ENCODE results near the gene GMCL2. TPM values are rescaled to one million over a fixed set of nuclear protein-coding genes. Genes with fewer than 3 reads are reported as not detected.

GMCL2 gene
- total RNA-seq, 2 donors from 2014 or later: not detected

- no peak overlapping the region for H3K4me3 Mint-ChIP-seq
- DNase-seq (ENCODE audit: low spot score) (no peak), ATAC-seq (peak; percentile 69 to 76)
- H3K27me3 Mint-ChIP-seq: no peaks in the 10 kb centered on the region
- peaks cover 9 to 18% of the 10 kb centered on the region in 2 donors for H3K4me1 Mint-ChIP-seq (ENCODE audit: low read depth in 2 of 2)
- no peaks in the 10 kb centered on the region for H3K9me3 Mint-ChIP-seq
- H3K36me3 Mint-ChIP-seq: peaks cover 16% of the 10 kb centered on the region
- H3K27ac Mint-ChIP-seq: no peak overlapping the region
Observed at GRCh38 chr5:178145965-178146820, 41.0 kb downstream of the GMCL2 start.

GRCh38 chr5:178143901-178144300 is 43.3 kb downstream of the GMCL2 start:
- no peak for ATAC-seq
- H3K4me3 Mint-ChIP-seq: no peak overlapping the region
- H3K9me3 Mint-ChIP-seq: no peaks in the 10 kb centered on the region
- peaks cover 0 to 8% of the 10 kb centered on the region in 2 donors for H3K4me1 Mint-ChIP-seq (ENCODE audit: low read depth in 2 of 2)
- H3K36me3 Mint-ChIP-seq: peaks cover 11% of the 10 kb centered on the region
- no peaks in the 10 kb centered on the region for H3K27me3 Mint-ChIP-seq
- no peak for DNase-seq (ENCODE audit: low spot score)
- H3K27ac Mint-ChIP-seq: no peak overlapping the region

GRCh38 chr5:178143246-178143645 is 43.9 kb downstream of the GMCL2 start:
- peaks cover 0 to 5% of the 10 kb centered on the region in 2 donors for H3K4me1 Mint-ChIP-seq (ENCODE audit: low read depth in 2 of 2)
- no peak overlapping the region for H3K4me3 Mint-ChIP-seq
- no peak overlapping the region for H3K27ac Mint-ChIP-seq
- no peak for DNase-seq (ENCODE audit: low spot score)
- H3K9me3 Mint-ChIP-seq: no peaks in the 10 kb centered on the region
- H3K36me3 Mint-ChIP-seq: peaks cover 6% of the 10 kb centered on the region
- no peak for ATAC-seq
- H3K27me3 Mint-ChIP-seq: no peaks in the 10 kb centered on the region

- Mint-ChIP-seq H3K27ac (no peak overlapping the region), H3K36me3 (peaks cover 6% of the 10 kb centered on the region), H3K27me3 (no peaks in the 10 kb centered on the region), H3K9me3 (no peaks in the 10 kb centered on the region), H3K4me3 (no peak overlapping the region), H3K4me1 (ENCODE audit: low read depth in 2 of 2) (peaks cover 0 to 3% of the 10 kb centered on the region in 2 donors)
- no peak for ATAC-seq
- DNase-seq (ENCODE audit: low spot score): no peak
Observed at GRCh38 chr5:178142642-178143041, 44.5 kb downstream of the GMCL2 start.

- Mint-ChIP-seq H3K27me3 (no peaks in the 10 kb centered on the region), H3K4me1 (ENCODE audit: low read depth in 2 of 2) (peaks cover 0 to 4% of the 10 kb centered on the region in 2 donors), H3K4me3 (no peak overlapping the region), H3K27ac (peak overlapping the region in 1 of 2 donors; percentile 2), H3K36me3 (peaks cover 6% of the 10 kb centered on the region), H3K9me3 (no peaks in the 10 kb centered on the region)
- ATAC-seq (no peak), DNase-seq (ENCODE audit: low spot score) (no peak)
Observed at GRCh38 chr5:178141550-178141949, 45.6 kb downstream of the GMCL2 start.

- Mint-ChIP-seq H3K9me3 (no peaks in the 10 kb centered on the region), H3K27ac (no peak overlapping the region), H3K4me3 (no peak overlapping the region), H3K27me3 (no peaks in the 10 kb centered on the region), H3K4me1 (ENCODE audit: low read depth in 2 of 2) (peaks cover 0 to 7% of the 10 kb centered on the region in 2 donors), H3K36me3 (peaks cover 6% of the 10 kb centered on the region)
- ATAC-seq: no peak
- DNase-seq (ENCODE audit: low spot score): no peak
Observed at GRCh38 chr5:178137991-178138390, 49.2 kb downstream of the GMCL2 start.

- Mint-ChIP-seq H3K4me3 (no peak overlapping the region), H3K4me1 (ENCODE audit: low read depth in 2 of 2) (peaks cover under 1 to 7% of the 10 kb centered on the region in 2 donors), H3K27me3 (no peaks in the 10 kb centered on the region), H3K36me3 (peaks cover 6% of the 10 kb centered on the region), H3K27ac (no peak overlapping the region), H3K9me3 (no peaks in the 10 kb centered on the region)
- DNase-seq (ENCODE audit: low spot score) (no peak), ATAC-seq (no peak)
Observed at GRCh38 chr5:178136990-178137389, 50.2 kb downstream of the GMCL2 start.

Other genes starting within 250 kb of the GMCL2 start
- not detected for gene PROP1, start 191.1 kb downstream of the GMCL2 start, total RNA-seq
- under 1 TPM; 0.20 to 0.26 TPM for gene N4BP3, start 73.8 kb downstream of the GMCL2 start, total RNA-seq
- gene RMND5B, start 56.4 kb downstream of the GMCL2 start, total RNA-seq: 10 to 100 TPM; 19.9 to 29.2 TPM
- 100 to 1,000 TPM; 139 to 196 TPM for gene NHP2, start 33.5 kb downstream of the GMCL2 start, total RNA-seq
- gene HNRNPAB, start 17.2 kb upstream of the GMCL2 start, total RNA-seq: 100 to 1,000 TPM; 314 to 481 TPM
- gene PHYKPL, start 45.4 kb upstream of the GMCL2 start, total RNA-seq: 100 to 1,000 TPM; 133 to 191 TPM